ENCODE results near the gene PIGH.
A peak's percentile ranks its signal among the peaks of the same experiment; 100 is the strongest.
"Not testable (repeated sequence)": the region's sequence is repeated elsewhere in the genome, so short reads cannot be mapped to it uniquely, and the experiment has no call there.

PIGH gene

GRCh38 chr14:67599698-67600561, at the start of gene PIGH:
Gene PIGH (minus strand): TSS chr14:67600268. CDS start chr14:67600203, 65 bp downstream.
- DNase-seq (ENCODE audit: low read depth, low spot score), result peak; percentile 89

- DNase-seq (ENCODE audit: low read depth, low spot score), result no peak
These were observed 46.1 kb upstream of the PIGH start for GRCh38 chr14:67646131-67646530.

- DNase-seq (ENCODE audit: low read depth, low spot score), result no peak
These were observed 45.3 kb upstream of the PIGH start for GRCh38 chr14:67645414-67645813.

- no peak for DNase-seq (ENCODE audit: low read depth, low spot score)
These were observed 44.4 kb upstream of the PIGH start for GRCh38 chr14:67644428-67644827.

- DNase-seq (ENCODE audit: low read depth, low spot score), result no peak
These were observed 43.6 kb upstream of the PIGH start for GRCh38 chr14:67643713-67644112.

- no peak for DNase-seq (ENCODE audit: low read depth, low spot score)
These were observed 42.1 kb upstream of the PIGH start for GRCh38 chr14:67641902-67642749.

GRCh38 chr14:67641480-67641879, 41.4 kb upstream of the PIGH start:
- DNase-seq (ENCODE audit: low read depth, low spot score), result no peak

GRCh38 chr14:67638642-67639041, 38.6 kb upstream of the PIGH start:
- DNase-seq (ENCODE audit: low read depth, low spot score), result no peak

- no peak for DNase-seq (ENCODE audit: low read depth, low spot score)
These were observed 36.4 kb upstream of the PIGH start for GRCh38 chr14:67636361-67636919.

GRCh38 chr14:67633451-67634147, 33.5 kb upstream of the PIGH start:
- DNase-seq (ENCODE audit: low read depth, low spot score), result no peak

GRCh38 chr14:67630938-67631337, 30.9 kb upstream of the PIGH start:
- DNase-seq (ENCODE audit: low read depth, low spot score), result no peak

GRCh38 chr14:67630186-67630585, 30.1 kb upstream of the PIGH start:
- no peak for DNase-seq (ENCODE audit: low read depth, low spot score)

- no peak for DNase-seq (ENCODE audit: low read depth, low spot score)
These were observed 27.5 kb upstream of the PIGH start for GRCh38 chr14:67627519-67627918.

GRCh38 chr14:67626131-67626530, 26.1 kb upstream of the PIGH start:
- DNase-seq (ENCODE audit: low read depth, low spot score), result not testable (repeated sequence)

- no peak for DNase-seq (ENCODE audit: low read depth, low spot score)
These were observed 23.0 kb upstream of the PIGH start for GRCh38 chr14:67623114-67623513.

GRCh38 chr14:67622675-67623074, 22.6 kb upstream of the PIGH start:
- no peak for DNase-seq (ENCODE audit: low read depth, low spot score)

- DNase-seq (ENCODE audit: low read depth, low spot score), result no peak
These were observed 20.2 kb upstream of the PIGH start for GRCh38 chr14:67620217-67620785.

- peak; percentile 87 for DNase-seq (ENCODE audit: low read depth, low spot score)
These were observed 19.6 kb upstream of the PIGH start, which contains the start of gene ARG2 for GRCh38 chr14:67619446-67620216. Gene ARG2 (plus strand): TSS chr14:67619920. CDS start chr14:67619978, 58 bp downstream.

- no peak for DNase-seq (ENCODE audit: low read depth, low spot score)
These were observed 18.6 kb upstream of the PIGH start for GRCh38 chr14:67618617-67619063.

- no peak for DNase-seq (ENCODE audit: low read depth, low spot score)
These were observed 10.4 kb upstream of the PIGH start for GRCh38 chr14:67610491-67610890.

All from activated CD4-positive, CD25-positive, alpha-beta regulatory T cell treated with anti-CD3 and anti-CD28 coated beads, Interleukin-2, amount 50 U/mL, for 16 hours (primary cell).